ENCODE measurements around the gene LIPM.

GRCh38 chr10:88791924-88792323 lies 10.6 kb upstream of the LIPM start:
- TF ChIP-seq, protein P1, sequence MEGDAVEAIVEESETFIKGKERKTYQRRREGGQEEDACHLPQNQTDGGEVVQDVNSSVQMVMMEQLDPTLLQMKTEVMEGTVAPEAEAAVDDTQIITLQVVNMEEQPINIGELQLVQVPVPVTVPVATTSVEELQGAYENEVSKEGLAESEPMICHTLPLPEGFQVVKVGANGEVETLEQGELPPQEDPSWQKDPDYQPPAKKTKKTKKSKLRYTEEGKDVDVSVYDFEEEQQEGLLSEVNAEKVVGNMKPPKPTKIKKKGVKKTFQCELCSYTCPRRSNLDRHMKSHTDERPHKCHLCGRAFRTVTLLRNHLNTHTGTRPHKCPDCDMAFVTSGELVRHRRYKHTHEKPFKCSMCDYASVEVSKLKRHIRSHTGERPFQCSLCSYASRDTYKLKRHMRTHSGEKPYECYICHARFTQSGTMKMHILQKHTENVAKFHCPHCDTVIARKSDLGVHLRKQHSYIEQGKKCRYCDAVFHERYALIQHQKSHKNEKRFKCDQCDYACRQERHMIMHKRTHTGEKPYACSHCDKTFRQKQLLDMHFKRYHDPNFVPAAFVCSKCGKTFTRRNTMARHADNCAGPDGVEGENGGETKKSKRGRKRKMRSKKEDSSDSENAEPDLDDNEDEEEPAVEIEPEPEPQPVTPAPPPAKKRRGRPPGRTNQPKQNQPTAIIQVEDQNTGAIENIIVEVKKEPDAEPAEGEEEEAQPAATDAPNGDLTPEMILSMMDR (IDR thresholded peaks at IDR 0.05), result no peak
- no peak for TF ChIP-seq POLR2A (IDR thresholded peaks at IDR 0.05)
